HG03378 (cell line): ENCODE measurements around the gene ZSCAN5A.
A peak's percentile ranks its signal among the peaks of the same experiment; 100 is the strongest.
"Not testable (repeated sequence)": the region's sequence is repeated elsewhere in the genome, so short reads cannot be mapped to it uniquely, and the experiment has no call there.

Experiments used
- ATAC-seq: cut with Tn5 transposase; IDR thresholded peaks from one replicate; pipeline ENCODE4 v1.9.1; 2021; ENCODE audit warnings: mild to moderate bottlenecking, moderate library complexity; ENCODE audit not compliant: unreplicated experiment

The ZSCAN5A gene, protein sequence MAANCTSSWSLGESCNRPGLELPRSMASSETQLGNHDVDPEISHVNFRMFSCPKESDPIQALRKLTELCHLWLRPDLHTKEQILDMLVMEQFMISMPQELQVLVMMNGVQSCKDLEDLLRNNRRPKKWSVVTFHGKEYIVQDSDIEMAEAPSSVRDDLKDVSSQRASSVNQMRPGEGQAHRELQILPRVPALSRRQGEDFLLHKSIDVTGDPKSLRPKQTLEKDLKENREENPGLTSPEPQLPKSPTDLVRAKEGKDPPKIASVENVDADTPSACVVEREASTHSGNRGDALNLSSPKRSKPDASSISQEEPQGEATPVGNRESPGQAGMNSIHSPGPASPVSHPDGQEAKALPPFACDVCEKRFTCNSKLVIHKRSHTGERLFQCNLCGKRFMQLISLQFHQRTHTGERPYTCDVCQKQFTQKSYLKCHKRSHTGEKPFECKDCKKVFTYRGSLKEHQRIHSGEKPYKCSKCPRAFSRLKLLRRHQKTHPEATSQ

DNA sequence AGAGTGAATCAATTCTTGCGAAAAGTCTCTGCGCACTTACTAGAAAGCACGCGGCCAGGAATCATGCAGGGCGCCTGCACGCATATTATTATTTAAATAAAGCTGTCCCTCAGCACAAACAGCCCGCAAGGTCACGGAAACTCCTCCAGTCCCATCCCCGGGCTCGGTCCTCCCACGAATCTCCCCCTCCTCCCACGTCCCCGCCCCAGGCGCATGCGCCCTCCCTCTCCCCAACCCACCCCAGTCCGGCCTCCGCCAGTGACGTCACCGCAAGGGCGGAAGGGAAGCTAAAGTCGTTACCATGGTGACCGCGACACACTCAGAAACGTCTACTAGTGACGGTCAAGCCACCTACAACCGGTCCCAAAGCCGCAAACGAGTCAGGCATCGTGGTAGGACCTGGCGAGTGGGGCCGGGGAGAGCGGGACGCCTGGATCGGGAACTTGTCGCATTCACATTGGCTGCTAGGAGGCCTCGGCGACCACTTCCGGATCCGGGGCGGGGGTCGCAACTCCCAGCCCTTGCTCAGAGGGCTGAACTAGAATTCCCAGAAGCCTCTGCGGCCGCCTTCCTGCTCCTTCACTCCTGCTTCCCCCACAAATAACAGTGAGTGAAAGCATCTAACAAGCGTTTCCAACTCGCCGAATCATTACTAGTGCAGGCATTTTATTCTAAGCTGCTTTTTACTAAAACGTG lies at the start of gene ZSCAN5A:
Gene ZSCAN5A (minus strand): TSS at position 459 of the 696 bp plus-strand sequence. CDS start 89,793 bp downstream, outside the sequence.
- ATAC-seq, result peak; percentile 58

DNA sequence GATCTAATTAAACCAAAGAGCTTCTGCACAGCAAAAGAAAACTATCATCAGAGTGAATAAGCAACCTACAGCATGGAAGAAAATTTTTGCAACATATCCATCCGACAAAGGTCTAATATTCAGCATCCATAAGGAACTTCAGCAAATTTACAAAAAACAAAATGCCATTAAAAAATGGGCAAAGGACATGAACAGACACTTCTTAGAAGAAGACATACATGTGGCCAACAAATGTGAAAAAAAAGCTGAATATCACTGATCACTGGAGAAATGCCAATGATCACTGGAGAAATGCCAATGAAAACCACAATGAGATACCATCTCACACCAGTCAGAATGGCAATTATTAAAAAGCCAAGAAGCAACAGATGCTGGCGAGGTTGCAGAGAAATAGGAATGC lies 46.2 kb upstream of the ZSCAN5A start:
- no peak for ATAC-seq

DNA sequence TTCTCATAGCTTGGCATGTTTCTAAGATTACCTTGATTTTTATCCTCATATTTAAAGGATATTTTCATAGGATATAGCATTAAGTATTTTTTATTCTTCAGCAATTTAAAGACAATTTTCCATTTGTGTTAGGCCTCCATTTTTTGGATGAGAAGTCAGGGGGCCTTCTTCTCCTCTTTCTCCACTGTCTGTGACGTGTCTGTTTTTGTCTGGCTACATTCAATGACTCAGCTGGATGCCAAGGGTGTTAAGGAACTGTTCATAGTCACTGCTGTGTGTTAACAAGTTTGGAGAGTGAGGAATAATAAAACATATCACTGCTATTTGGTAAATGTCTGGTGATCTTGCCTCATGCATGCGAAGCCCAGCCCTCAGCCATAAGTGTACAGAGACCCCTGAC lies 42.3 kb upstream of the ZSCAN5A start:
- no peak for ATAC-seq

DNA sequence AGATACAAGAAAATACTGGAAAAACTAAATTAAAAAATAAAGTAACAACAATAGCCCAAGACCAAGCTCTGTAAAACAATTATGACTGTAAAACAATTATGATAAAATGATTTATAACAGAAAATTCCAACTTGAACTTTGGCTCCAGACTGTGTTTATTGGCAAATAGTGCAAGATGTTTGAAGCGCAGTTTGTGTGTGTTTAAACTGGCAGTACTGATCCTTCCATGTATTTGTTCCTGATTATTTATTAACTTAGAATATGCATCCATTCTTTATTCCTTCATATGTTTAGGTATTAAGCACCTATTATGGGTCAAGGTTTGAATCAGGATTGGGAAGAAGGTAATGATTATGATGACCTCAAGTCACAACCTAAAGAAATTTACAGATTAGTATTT lies 40.9 kb upstream of the ZSCAN5A start:
- ATAC-seq, result no peak

DNA sequence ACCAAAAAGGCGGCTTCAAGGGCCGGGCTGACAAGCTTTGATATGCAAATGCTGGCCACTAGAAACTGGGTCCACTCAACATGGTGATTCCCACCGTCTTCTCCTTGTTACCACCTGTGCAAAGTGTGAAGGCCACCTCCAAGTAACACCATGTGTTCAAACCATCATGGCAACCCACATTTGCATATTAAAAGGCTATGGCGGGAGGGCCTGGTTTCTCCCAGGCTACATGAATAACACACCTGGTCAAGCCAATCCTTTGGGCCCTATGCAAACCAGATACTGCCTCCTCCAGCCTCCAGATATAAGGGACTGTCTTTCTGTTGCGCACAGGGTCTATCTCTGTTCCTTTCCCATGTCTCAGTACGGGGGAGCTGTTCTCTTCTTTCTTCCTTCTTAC lies 36.6 kb upstream of the ZSCAN5A start:
- no peak for ATAC-seq

DNA sequence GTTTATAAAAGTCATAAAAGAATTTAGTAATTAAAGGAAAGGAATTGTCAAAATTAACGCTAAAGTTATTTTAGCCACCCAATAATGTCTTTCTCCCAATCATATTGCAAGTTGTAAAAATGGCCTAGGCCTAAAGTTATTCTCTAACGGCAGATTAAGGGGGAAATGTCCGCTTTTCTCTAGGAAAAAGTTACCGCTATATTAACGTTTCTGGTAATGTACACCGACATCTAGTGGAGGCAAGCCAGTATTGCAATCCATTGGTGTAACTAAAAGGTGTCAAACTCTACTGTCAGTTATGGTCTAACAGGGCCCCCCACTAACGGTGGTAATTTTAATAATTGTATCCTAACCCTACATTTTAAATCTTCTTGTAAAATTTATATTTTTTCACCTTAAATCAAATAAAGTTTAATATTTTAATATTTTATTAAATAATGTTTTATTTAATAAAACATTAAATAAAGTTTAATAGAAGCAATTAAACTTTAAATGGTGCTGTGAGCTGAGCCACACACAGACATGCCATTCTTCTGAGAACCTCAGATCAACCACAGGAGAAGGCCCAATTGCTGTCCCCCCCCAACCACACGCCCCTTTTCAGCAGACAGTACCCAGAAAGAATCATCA lies 35.9 kb upstream of the ZSCAN5A start:
- no peak for ATAC-seq

DNA sequence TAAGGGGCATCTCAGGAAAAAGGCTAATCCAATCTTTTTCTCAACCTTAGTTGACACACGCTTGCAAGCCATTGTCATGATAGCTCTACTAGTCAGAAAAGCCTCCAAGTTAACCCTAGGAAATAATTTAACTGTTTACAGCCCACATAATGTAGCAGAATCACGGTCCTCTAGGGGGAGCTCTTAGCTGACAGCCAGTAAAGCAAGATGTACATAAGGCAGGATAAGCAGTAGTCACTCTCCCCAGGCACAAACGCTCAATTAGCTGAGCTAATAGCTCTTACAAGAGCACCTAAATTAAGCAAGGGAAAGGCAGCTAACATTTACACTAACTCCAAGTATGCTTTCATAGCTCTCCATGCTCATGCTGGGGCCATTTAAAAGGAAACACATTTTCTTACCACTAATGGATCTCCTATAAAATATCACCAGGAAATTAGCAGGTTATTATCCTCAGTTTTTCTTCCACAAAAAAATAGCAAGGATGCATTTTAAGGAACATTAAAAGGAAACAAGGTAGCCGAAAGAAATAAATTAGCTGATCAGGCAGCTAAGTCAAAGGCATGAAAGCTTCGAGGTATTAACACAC lies 33.7 kb upstream of the ZSCAN5A start:
- no peak for ATAC-seq

DNA sequence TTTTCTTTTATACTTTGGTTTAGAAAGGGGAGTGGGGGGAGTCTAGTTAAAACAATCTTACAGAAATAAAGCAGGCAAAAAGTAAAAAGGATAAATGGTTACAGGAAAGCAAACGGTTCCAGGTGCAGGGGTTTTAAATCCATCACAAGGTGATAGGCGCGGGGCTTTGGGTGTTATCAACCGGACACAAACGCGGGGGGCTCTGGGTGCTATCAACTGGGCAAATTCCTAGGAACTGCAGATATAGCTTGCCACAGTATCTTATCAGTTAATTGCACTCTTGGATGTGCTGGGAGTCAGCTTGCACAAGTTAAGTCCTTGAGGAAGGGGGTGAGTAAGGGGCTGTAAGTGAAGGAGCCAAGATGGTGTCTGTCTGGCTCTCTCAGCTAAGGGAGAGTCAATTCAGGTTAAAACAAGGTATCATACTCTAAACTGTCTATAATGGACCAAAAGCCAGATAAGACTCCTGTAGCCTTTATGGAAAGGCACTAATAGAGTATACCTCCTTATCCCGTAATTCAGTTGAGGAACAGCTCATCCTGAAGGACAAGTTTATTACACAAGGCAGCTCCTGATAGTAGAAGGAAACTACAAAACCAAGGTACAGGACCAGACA lies 32.6 kb upstream of the ZSCAN5A start:
- ATAC-seq, result no peak

DNA sequence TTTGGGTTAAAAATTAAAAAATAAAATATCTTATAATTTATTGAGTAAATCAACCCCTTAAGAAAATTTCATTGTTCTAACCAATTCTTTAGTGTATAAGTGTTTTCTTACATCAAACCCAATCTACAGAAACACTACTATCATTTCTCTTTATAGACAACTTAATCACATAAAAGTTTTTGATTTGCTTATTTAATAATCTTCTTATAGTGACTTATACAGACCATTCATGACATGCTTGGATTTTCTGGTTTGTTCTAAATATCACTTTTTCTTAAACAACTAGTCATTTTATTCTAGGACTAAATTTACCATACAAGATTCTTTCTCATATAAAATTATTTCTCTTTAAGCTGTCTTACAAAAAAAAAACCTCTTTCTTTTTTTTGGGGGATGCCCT lies 27.3 kb upstream of the ZSCAN5A start:
- ATAC-seq, result no peak

DNA sequence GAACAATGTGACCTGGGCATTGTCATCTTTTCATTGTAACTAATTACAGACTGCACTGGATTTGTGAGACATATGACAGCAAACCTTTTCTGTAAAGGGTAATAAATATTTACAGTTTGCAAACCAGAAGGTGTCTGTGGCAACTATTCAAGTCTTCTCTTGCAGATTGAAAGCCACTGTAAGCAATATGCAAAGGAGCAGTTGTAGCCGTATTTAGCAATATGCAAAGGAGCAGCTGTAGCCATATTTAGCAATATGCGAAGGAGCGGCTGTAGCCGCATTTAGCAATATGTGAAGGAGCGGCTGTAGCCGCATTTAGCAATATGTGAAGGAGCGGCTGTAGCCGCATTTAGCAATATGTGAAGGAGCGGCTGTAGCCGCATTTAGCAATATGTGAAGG lies 24.4 kb upstream of the ZSCAN5A start:
- not testable (repeated sequence) for ATAC-seq

DNA sequence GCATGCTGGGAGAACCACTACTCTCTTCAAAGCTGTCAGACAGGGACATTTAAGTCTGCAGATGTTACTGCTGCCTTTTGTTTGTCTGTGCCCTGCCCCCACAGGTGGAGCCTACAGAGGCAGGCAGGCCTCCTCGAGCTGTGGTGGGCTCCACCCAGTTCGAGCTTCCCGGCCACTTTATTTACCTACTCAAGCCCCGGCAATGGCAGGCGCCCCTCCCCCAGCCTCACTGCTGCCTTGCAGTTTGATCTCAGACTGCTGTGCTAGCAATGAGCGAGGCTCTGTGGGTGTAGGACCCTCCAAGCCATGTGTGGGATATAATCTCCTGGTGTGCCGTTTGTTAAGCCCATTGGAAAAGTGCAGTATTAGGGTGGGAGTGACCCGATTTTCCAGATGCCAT lies 22.4 kb upstream of the ZSCAN5A start:
- ATAC-seq, result not testable (repeated sequence)

DNA sequence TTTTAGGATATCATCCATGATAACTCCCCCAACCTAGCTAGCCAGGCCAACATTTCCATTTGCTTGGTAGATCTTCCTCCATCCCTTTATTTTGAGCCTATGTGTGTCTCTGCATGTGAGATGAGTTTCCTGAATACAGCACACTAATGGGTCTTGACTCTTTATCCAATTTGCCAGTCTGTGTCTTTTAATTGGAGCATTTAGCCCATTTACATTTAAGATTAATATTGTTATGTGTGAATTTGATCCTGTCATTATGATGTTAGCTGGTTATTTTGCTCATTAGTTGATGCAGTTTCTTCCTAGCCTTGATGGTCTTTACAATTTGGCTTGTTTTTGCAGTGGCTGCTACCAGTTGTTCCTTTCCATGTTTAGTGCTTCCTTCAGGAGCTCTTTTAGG lies 20.7 kb upstream of the ZSCAN5A start:
- ATAC-seq, result not testable (repeated sequence)

DNA sequence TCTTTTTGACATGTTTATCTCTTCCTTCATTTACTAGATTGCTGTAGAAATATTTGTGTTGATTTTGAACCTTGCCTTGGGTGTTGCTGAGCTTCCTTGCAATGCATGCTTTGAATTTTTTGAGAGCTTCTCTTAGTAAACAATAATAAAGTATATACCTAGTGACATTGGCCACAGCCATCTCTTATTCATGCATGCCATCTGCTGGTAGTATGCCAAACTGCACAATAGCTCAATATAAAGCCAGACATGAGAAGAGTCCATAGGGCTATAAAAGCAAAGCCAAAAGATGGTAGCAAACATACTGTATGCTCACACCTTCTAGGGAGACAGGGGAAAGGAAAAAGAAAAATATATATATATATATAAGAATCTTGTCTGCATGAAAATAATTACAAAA lies 18.9 kb upstream of the ZSCAN5A start:
- ATAC-seq, result no peak

DNA sequence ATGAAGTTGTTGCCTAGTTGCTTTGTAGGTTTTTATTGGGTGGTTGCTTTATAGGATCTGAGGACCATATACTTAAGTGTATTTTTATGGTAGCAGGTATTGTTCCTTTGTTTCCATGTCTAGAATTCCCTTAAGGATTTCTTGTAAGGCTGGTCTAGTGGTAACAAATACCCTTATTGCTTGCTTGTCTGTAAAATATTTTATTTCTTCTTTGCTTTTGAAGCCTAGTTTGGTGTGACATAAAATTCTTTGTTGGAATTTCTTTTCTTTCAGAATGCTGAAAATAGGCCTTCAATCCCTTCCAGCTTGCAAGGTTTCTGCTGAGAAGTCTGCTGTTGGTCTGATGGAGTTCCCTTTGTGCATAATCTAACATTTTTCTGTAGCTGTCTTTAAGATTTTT lies 18.1 kb upstream of the ZSCAN5A start:
- no peak for ATAC-seq

DNA sequence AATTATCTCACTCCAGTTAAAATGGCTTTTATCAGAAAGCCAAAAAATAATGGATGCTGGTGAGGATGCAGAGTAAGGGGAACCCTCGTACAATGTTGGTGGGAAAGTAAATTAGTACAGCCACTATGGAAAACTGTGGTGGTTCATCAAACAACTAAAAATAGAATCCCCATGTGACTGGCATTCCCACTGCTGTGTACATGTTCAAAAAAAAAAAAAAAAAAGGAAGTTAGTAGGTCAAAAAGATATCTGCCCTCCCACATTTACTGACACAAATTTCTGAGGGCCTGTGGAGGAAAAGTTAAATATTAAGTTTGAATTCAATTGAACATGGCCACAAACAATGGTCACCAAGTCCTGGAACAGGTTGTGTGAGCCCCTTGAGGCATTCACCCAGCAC lies 9.8 kb upstream of the ZSCAN5A start:
- ATAC-seq, result no peak

DNA sequence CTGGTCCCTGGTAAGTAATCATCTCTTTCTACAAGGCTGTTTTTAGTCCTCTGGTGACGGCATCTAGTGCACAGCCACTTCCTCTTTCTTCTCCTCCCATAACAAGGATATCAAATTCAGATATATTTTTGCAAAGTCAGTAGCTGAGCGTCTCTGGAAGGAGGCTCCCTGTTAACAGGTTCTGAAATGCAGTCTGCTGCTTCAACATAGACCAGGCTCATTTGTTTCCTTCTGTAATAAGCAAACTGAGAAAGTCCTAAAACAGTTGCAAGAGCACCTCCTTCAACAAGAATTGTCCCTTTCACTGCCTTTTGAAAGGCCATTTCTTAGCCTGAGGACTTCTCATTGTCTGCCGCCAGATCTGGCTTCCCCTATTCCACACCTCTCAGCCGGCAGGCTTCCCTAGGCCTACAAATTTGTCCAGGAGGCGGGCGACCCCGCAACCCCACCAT lies 7.4 kb upstream of the ZSCAN5A start:
- ATAC-seq, result no peak

DNA sequence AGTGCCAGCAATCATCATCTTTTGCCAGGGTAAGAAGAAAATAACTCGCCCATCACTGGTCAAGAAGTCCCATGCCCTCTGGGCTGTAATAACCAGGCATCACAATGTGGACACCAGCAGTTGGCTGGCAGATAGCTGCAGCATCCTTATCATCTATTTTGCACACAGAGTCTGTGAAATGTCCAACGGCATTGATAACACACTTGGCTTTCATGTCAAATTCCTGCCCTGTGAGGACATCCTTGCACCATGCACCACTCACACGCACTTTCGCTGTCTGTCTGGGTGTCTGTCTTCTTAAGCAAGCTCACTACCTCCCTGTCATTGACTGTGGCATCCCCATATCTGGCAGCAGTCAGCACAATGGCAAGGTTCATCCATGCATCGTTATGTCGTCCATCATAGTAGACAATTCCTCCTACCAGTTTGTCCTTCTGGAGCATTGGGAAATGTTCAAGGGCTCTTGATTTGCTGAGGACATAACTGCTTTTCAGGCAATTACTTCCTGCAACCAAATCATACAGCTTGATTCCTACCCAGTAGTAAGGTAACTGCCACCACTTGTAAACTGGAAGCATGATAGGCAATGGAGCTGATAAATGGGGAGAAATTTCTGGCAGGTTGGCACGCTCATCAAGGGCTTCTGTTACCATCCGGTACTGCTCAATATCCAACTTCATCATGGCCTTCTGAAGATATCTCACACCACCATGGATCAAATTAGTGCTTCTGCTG lies 6.8 kb upstream of the ZSCAN5A start:
- ATAC-seq, result no peak

DNA sequence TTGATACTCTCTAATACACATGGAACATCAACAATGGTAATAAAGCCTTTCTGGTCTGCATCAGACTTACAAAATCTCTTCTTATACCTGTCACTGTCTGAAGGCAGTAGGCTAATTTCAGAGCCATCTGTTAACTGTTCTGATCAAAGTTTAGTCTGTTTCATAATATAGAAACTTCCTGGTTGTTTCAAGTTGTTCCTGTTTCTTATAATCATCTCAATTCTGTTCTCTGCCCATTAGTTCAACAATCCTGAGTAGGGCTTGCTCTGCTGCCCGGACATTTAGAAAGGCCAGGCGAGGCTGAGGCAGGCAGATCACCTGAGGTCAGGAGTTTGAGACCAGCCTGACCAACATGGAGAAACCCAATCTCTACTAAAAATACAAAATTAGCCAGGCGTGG lies 5.4 kb upstream of the ZSCAN5A start:
- ATAC-seq, result no peak

DNA sequence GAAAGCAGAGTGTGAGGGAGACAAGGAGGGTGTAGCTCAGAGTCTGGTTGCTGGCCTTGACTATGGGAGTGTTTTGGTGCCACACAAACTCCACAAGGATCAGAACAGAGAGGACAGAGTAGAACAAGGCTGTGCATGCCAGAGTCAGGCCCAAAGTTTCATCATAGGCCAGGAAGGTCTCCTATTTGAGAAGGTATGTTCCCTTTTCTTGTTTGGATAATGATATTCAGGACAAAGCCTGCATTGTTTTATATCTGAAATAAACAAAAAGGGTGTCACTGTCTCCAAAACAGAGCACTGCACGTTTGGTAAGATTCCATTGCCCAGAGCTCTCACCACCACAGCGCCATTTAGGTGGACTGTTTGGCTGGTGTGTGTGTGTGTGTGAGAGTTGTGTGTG lies 3.1 kb upstream of the ZSCAN5A start:
- ATAC-seq, result no peak

DNA sequence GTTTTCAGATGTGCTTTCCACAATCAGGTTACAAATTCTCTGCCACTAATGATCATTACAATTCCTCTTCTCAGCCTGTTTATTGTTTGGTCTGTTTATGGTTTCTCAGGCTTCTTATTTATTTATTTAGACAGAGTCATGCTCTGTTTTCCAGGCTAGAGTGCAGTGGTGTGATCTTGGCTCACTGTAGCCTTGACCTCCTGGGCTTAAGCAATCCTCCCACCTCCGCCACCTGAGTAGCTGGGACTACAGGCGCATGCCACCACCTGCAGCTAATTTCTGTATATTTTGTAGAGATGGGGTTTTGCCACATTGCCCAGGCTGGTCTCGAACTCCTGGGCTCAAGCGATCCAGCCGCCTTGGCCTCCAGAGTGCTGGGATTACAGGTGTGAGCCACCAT lies 2.1 kb upstream of the ZSCAN5A start:
- ATAC-seq, result no peak
